CD14-positive monocyte (primary cell): ENCODE measurements around the gene EXOC8. TPM values are rescaled to one million over a fixed set of nuclear protein-coding genes. Genes with fewer than 3 reads are reported as not detected.

ENCODE experiments used
- DNase-seq, 3 donors: peaks; one replicate each; pipeline ENCODE4 v3.0.0-alpha.2; 2011 to 2022
- H2AFZ ChIP-seq: 2 replicates; pipeline ENCODE4 v1.6.0; 2012; ENCODE audit warnings: mild to moderate bottlenecking, low read depth, low read length, inconsistent platforms; ENCODE audit not compliant: insufficient read depth, poor library complexity, severe bottlenecking
- H3K27ac ChIP-seq, 2 donors: 1 replicate in 1 of 2; 2 replicates in 1 of 2; pipeline ENCODE4 v1.5.1; 2012 to 2013; ENCODE audit warnings: low read length in 2 of 2, control low read depth in 1 of 2, inconsistent platforms in 1 of 2, low read depth in 1 of 2, mild to moderate bottlenecking in 1 of 2
- H3K27me3 ChIP-seq, 2 donors: one replicate each; pipeline versions ENCODE4 v1.6.0 to v1.6.1; 2011 to 2013; ENCODE audit warnings: low read length in 2 of 2; ENCODE audit not compliant: control insufficient read depth in 2 of 2, insufficient read depth in 2 of 2
- H3K36me3 ChIP-seq, 2 donors: replicated peaks in 1 of 2; 1 replicate in 1 of 2; 2 replicates in 1 of 2; pipeline versions ENCODE4 v1.5.1 to v1.6.1; 2012 to 2013; ENCODE audit warnings: low read length in 2 of 2, control low read depth in 1 of 2, inconsistent platforms in 1 of 2, mild to moderate bottlenecking in 1 of 2; ENCODE audit not compliant: insufficient read depth in 2 of 2, control insufficient read depth in 1 of 2
- H3K4me1 ChIP-seq, 2 donors: 1 replicate in 1 of 2; 2 replicates in 1 of 2; pipeline versions ENCODE4 v1.5.1 to v1.6.1; 2012 to 2013; ENCODE audit warnings: low read length in 2 of 2, control low read depth in 1 of 2, inconsistent platforms in 1 of 2, mild to moderate bottlenecking in 1 of 2, moderate library complexity in 1 of 2; ENCODE audit not compliant: insufficient read depth in 2 of 2, control insufficient read depth in 1 of 2
- H3K4me2 ChIP-seq: replicated peaks from 2 replicates; pipeline ENCODE3; 2012; ENCODE audit warnings: low read length, moderate library complexity, mild to moderate bottlenecking; ENCODE audit not compliant: poor library complexity, severe bottlenecking; ENCODE audit errors: extremely low read depth
- H3K4me3 ChIP-seq, 3 experiments: fragments of 200-600 bp in 1 of 3; sonication (generic) in 1 of 3; replicated peaks in 1 of 3; 1 replicate in 2 of 3; 2 replicates in 1 of 3; pipeline ENCODE4 v1.5.1; 2011 to 2013; ENCODE audit warnings: low read length in 3 of 3, mild to moderate bottlenecking in 3 of 3, control low read depth in 2 of 3, low read depth in 2 of 3, inconsistent platforms in 1 of 3, moderate library complexity in 1 of 3
- H3K79me2 ChIP-seq: 2 replicates; pipeline ENCODE4 v1.6.0; 2012; ENCODE audit warnings: mild to moderate bottlenecking, control low read depth, inconsistent platforms, low read length, moderate library complexity; ENCODE audit not compliant: insufficient read depth
- H3K9ac ChIP-seq: 2 replicates; pipeline ENCODE4 v1.6.0; 2017; ENCODE audit warnings: low read length, mild to moderate bottlenecking; ENCODE audit not compliant: insufficient read depth, poor library complexity, severe bottlenecking
- H3K9me3 ChIP-seq, 2 donors: replicated peaks in 1 of 2; 1 replicate in 1 of 2; 2 replicates in 1 of 2; pipeline versions ENCODE4 v1.5.1 to v1.6.1; 2012 to 2013; ENCODE audit warnings: low read length in 2 of 2, control low read depth in 1 of 2; ENCODE audit not compliant: control insufficient read depth in 1 of 2, insufficient read depth in 1 of 2
- H4K20me1 ChIP-seq: 2 replicates; pipeline ENCODE4 v1.6.0; 2012; ENCODE audit warnings: mild to moderate bottlenecking, low read length, control low read depth, moderate library complexity; ENCODE audit not compliant: insufficient read depth
- H3K27ac Mint-ChIP-seq, 7 donors: one replicate each; pipeline ENCODE4 v1.8.0; 2020; ENCODE audit warnings: mild to moderate bottlenecking in 7 of 7, mixed read lengths in 7 of 7, moderate library complexity in 6 of 7, inconsistent platforms in 2 of 7
- H3K27me3 Mint-ChIP-seq, 3 donors: one replicate each; pipeline ENCODE4 v1.8.0; 2021 to 2022; ENCODE audit warnings: low read depth in 3 of 3, mild to moderate bottlenecking in 3 of 3, mixed read lengths in 3 of 3, moderate library complexity in 3 of 3, inconsistent platforms in 1 of 3
- H3K36me3 Mint-ChIP-seq, 2 donors: one replicate each; pipeline ENCODE4 v1.8.0; 2020; ENCODE audit warnings: mixed read lengths in 2 of 2, inconsistent platforms in 1 of 2, mild to moderate bottlenecking in 1 of 2
- H3K4me1 Mint-ChIP-seq: one replicate; pipeline ENCODE4 v1.8.0; 2020; ENCODE audit warnings: mild to moderate bottlenecking, mixed read lengths
- H3K4me3 Mint-ChIP-seq, 2 donors: one replicate each; pipeline ENCODE4 v1.8.0; 2020; ENCODE audit warnings: mild to moderate bottlenecking in 2 of 2, mixed read lengths in 2 of 2, moderate library complexity in 1 of 2
- H3K9me3 Mint-ChIP-seq, 7 donors: one replicate each; pipeline ENCODE4 v1.8.0; 2020 to 2022; ENCODE audit warnings: mixed read lengths in 7 of 7, mild to moderate bottlenecking in 6 of 7, moderate library complexity in 6 of 7, inconsistent platforms in 2 of 7
- WGBS: methylation state at CpG from one replicate; pipeline ENCODE4 v1.1.5; 2013; ENCODE audit warnings: missing lambda C conversion rate; ENCODE audit not compliant: insufficient coverage; 5-methylcytosine and 5-hydroxymethylcytosine counted together
- intact Hi-C, 2 donors: fragments of 100-400 bp; cut with micrococcal nuclease; formaldehyde crosslinking; loops; one replicate each; pipeline versions ENCODE4 v1.15.0 to v1.15.1; 2023
- polyA plus RNA-seq, 3 donors: library from polyadenylated mRNA; depleted of rRNA in 1 of 3; unstranded in 2 of 3; stranded (reverse) in 1 of 3; fragments of 300-500 nt in 2 of 3; fragments of >200 nt in 1 of 3; fragmentation: Illumina TruSeq in 2 of 3; gene quantifications; 1 replicate in 2 of 3; 2 replicates in 1 of 3; pipeline ENCODE4 v1.2.3, GENCODE V29; 2012 to 2021
- TF ChIP-seq, protein P1 (sequence below): fragments of 200-600 bp; IDR thresholded peaks from one replicate; pipeline ENCODE4 v1.8.0; 2022; ENCODE audit warnings: antibody characterized with exemption, mild to moderate bottlenecking

EXOC8 gene
- polyA plus RNA-seq, 3 donors: 2.8 to 7.8 (median 3.1) TPM

DNA sequence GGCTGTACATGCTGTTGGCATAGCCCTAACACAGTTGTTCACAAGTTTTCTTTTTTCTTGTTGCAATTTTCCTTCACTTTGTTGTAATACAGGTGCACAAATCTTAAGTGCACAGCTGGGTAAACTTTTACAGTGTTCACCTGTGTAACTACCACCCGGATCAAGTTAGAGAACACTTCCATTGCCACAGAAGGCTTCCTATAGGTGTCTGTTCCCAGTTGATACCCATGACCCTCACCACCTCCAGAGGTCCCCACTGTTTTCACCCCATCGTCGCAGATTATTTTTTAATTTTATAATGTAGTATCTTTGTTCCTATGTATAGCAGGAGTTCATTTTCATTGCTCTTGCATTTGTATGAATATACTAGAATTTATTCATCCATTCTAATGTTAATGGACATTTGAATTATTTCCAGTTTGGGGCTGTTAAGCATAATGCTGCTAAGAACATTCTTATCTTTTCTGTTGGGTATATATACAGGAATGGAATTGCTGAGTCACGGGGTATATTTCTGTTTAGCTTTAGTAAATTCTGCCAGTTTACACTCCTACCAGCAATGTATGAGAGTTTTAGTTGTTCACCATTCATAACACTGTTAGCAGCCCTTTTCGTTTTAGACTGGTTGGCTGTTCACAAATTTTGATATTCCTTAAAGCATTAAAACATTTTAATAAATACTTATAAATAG is 16.8 kb upstream of the EXOC8 start:
- Histone ChIP-seq H3K4me2 (no peak overlapping the region), H4K20me1 (peaks cover 12% of the 10 kb centered on the region), H2AFZ (no peak overlapping the region), H3K9ac (no peak overlapping the region), H3K9me3 (no peaks in the 10 kb centered on the region), H3K36me3 (peaks cover 40 to 41% of the 10 kb centered on the region in 2 donors), H3K79me2 (no peaks in the 10 kb centered on the region), H3K27ac (no peak overlapping the region), H3K4me3 (no peak overlapping the region), H3K4me1 (peaks cover 0 to 10% of the 10 kb centered on the region in 2 donors), H3K27me3 (no peaks in the 10 kb centered on the region)
- Mint-ChIP-seq H3K9me3 (no peaks in the 10 kb centered on the region), H3K27ac (no peak overlapping the region), H3K36me3 (peaks cover 41 to 43% of the 10 kb centered on the region in 2 donors), H3K27me3 (no peaks in the 10 kb centered on the region), H3K4me3 (no peak overlapping the region), H3K4me1 (peaks cover 11% of the 10 kb centered on the region)
- WGBS: no CpG with 5 or more reads among the region's 5 CpGs
- TF ChIP-seq, protein P1, sequence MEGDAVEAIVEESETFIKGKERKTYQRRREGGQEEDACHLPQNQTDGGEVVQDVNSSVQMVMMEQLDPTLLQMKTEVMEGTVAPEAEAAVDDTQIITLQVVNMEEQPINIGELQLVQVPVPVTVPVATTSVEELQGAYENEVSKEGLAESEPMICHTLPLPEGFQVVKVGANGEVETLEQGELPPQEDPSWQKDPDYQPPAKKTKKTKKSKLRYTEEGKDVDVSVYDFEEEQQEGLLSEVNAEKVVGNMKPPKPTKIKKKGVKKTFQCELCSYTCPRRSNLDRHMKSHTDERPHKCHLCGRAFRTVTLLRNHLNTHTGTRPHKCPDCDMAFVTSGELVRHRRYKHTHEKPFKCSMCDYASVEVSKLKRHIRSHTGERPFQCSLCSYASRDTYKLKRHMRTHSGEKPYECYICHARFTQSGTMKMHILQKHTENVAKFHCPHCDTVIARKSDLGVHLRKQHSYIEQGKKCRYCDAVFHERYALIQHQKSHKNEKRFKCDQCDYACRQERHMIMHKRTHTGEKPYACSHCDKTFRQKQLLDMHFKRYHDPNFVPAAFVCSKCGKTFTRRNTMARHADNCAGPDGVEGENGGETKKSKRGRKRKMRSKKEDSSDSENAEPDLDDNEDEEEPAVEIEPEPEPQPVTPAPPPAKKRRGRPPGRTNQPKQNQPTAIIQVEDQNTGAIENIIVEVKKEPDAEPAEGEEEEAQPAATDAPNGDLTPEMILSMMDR: no peak
- intact Hi-C loops: loop anchor here (5.0 kb wide), 1 partner anchor 238 kb away; no protein-coding TSS in a partner anchor
- no peak for DNase-seq

DNA sequence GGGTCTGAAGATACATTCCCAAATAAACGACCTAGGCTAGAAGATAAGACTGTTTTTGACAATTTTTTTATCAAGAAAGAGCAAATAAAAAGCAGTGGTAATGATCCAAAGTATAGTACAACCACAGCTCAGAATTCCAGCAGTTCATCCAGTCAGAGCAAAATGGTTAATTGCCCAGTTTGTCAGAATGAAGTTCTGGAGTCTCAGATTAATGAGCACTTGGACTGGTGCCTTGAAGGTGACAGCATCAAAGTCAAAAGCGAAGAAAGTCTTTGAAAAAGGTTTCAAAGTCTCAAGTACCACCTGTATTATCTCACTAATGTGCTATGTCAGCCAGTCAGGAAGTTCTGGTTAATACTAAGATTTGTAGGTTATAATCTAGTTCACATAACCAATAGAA is 15.4 kb upstream of the EXOC8 start:
- Mint-ChIP-seq H3K27ac (no peak overlapping the region), H3K4me1 (peaks cover 5% of the 10 kb centered on the region), H3K27me3 (peaks cover 0 to 1% (median 0%) of the 10 kb centered on the region in 3 donors), H3K4me3 (no peak overlapping the region), H3K36me3 (peaks cover 53 to 54% of the 10 kb centered on the region in 2 donors), H3K9me3 (no peaks in the 10 kb centered on the region)
- H3K4me2 ChIP-seq: no peak overlapping the region
- H3K4me3 ChIP-seq: no peak overlapping the region
- intact Hi-C loops: no loop called here
- TF ChIP-seq, protein P1: no peak
- DNase-seq: no peak
- H3K9ac ChIP-seq: no peak overlapping the region
- WGBS: no CpG with 5 or more reads among the region's 2 CpGs
- H3K27ac ChIP-seq: no peak overlapping the region
- peaks cover 1% of the 10 kb centered on the region for H4K20me1 ChIP-seq
- H3K27me3 ChIP-seq: no peaks in the 10 kb centered on the region
- no peaks in the 10 kb centered on the region for H3K79me2 ChIP-seq
- peaks cover 53 to 55% of the 10 kb centered on the region in 2 donors for H3K36me3 ChIP-seq
- H3K4me1 ChIP-seq: peaks cover 0 to 4% of the 10 kb centered on the region in 2 donors
- H3K9me3 ChIP-seq: no peaks in the 10 kb centered on the region
- no peak overlapping the region for H2AFZ ChIP-seq
